Esophagus muscularis mucosa (tissue), 3 donors: ENCODE results near the gene RNF149.

Experiments used
- CTCF ChIP-seq, 3 experiments: fragments of 200-600 bp in 2 of 3; fragments of 450-650 bp in 1 of 3; sonication (generic) in 2 of 3; IDR thresholded peaks; one replicate each; pipeline ENCODE4 v1.5.1; 2017 to 2019; ENCODE audit warnings: antibody characterized with exemption in 3 of 3, mild to moderate bottlenecking in 2 of 3, moderate library complexity in 1 of 3
- POLR2A ChIP-seq: fragments of 450-650 bp; IDR thresholded peaks from one replicate; pipeline ENCODE4 v1.6.1; 2017; ENCODE audit warnings: antibody characterized with exemption, moderate library complexity, mild to moderate bottlenecking, low read depth

GRCh38 chr2:101310834-101311695 lies 2.6 kb upstream of the RNF149 start:
- no peak for TF ChIP-seq POLR2A
- TF ChIP-seq CTCF (IDR thresholded peaks at IDR 0.05), result no peak
